Activated CD8-positive, alpha-beta memory T cell treated with anti-CD3 and anti-CD28 coated beads, Interleukin-2, amount 50 U/mL, for 24 hours (primary cell): Measurements from ENCODE around the gene ACKR2.

Source experiments
- DNase-seq: peaks from one replicate; pipeline ENCODE4 v3.0.0-alpha.2; 2020; ENCODE audit errors: extremely low read depth

Gene ACKR2

GRCh38 chr3:42809202-42809601, at the start of gene ACKR2:
ACKR2 (plus strand) TSS chr3:42809445; CDS start chr3:42864503, 55,058 bp downstream.
- no peak for DNase-seq

- DNase-seq, result no peak
Observed at GRCh38 chr3:42762046-42762724, 47.1 kb upstream of the ACKR2 start.

GRCh38 chr3:42763021-42763420, 46.2 kb upstream of the ACKR2 start:
- DNase-seq, result no peak

- no peak for DNase-seq
Observed at GRCh38 chr3:42764115-42764514, 45.1 kb upstream of the ACKR2 start.

GRCh38 chr3:42764561-42765295, 44.5 kb upstream of the ACKR2 start:
- DNase-seq, result no peak

- DNase-seq, result no peak
Observed at GRCh38 chr3:42769477-42770131, 39.6 kb upstream of the ACKR2 start.

GRCh38 chr3:42771271-42771670, 38.0 kb upstream of the ACKR2 start:
- no peak for DNase-seq

GRCh38 chr3:42772670-42773408, 36.4 kb upstream of the ACKR2 start, which contains the start of gene CCDC13:
CCDC13 (minus strand) TSS chr3:42773253; CDS start chr3:42758345, 14,908 bp downstream.
- peak; percentile 82 for DNase-seq

- no peak for DNase-seq
Observed at GRCh38 chr3:42773409-42773751, 35.9 kb upstream of the ACKR2 start.

- DNase-seq, result no peak
Observed at GRCh38 chr3:42778644-42779043, 30.6 kb upstream of the ACKR2 start.

GRCh38 chr3:42780398-42780797, 28.8 kb upstream of the ACKR2 start:
- DNase-seq, result no peak

GRCh38 chr3:42780892-42781700, 28.1 kb upstream of the ACKR2 start:
- DNase-seq, result no peak

- no peak for DNase-seq
Observed at GRCh38 chr3:42786212-42786611, 23.0 kb upstream of the ACKR2 start.

GRCh38 chr3:42786631-42787030, 22.6 kb upstream of the ACKR2 start:
- no peak for DNase-seq

- DNase-seq, result no peak
Observed at GRCh38 chr3:42790714-42791229, 18.5 kb upstream of the ACKR2 start.

- DNase-seq, result no peak
Observed at GRCh38 chr3:42795621-42796181, 13.5 kb upstream of the ACKR2 start.

- DNase-seq, result no peak
Observed at GRCh38 chr3:42796332-42796885, 12.8 kb upstream of the ACKR2 start.

GRCh38 chr3:42799376-42799775, 9.9 kb upstream of the ACKR2 start:
- no peak for DNase-seq

- no peak for DNase-seq
Observed at GRCh38 chr3:42800251-42800650, 9.0 kb upstream of the ACKR2 start.

GRCh38 chr3:42801048-42801620, 8.1 kb upstream of the ACKR2 start:
- no peak for DNase-seq
